ENCODE results near the gene TRPM8.

- no peak for TF ChIP-seq CTCF (IDR thresholded peaks at IDR 0.05)
- no peak for TF ChIP-seq POLR2A (IDR thresholded peaks at IDR 0.05)
These were observed 116.7 kb downstream of the TRPM8 start for GRCh38 chr2:234033885-234034284.
